ENCODE measurements around the gene ATG16L2. TPM values are rescaled to one million over a fixed set of nuclear protein-coding genes. Genes with fewer than 3 reads are reported as not detected.

Gene ATG16L2
- polyA plus RNA-seq, 1 donor from 2014 or later: 9.4 TPM

DNA sequence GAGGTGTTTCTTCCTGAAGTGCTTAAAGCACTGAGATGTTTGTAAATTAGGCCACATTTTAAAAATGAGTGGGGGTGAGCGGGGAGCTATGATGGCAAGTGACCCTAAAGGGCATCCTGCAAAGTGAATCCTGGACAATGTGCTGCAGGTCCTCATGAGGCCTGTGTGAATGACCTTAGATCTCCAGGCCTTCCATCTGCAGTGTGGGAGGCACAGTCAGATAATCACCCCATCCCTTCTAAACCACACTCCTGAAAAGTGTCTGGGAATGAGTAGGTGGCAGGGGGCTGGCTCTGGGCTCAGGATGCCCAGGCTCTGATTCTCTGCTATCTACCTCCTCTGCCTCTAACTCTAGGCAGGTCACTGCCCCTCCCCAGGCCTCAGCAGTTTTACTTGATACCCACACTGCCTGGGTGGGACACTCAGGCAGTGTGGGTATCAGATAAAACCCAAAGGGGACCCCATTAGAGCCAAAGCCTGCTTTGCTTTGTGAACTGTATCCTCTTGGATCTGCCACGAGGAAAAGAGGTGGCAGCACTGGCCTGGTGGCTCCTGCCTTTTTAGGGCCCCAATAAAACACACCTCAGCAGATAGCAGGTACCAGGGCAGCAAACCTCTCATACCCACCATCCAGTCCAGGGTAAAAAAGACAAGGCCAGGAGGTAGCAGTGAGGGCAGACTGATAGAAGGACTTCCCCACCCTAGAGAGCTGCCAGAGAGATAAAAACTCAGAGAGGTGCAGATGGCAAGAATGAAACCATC lies 30.9 kb upstream of the ATG16L2 start:
- H3K4me2 ChIP-seq (ENCODE audit: low read length): no peak overlapping the region
- H3K79me2 ChIP-seq (replicated peaks; ENCODE audit: insufficient read depth, low read length): no peaks in the 10 kb centered on the region
- no peaks in the 10 kb centered on the region for H3K9me3 ChIP-seq (ENCODE audit: low read length)
- H4K20me1 ChIP-seq (ENCODE audit: insufficient read depth): no peaks in the 10 kb centered on the region
- no peak overlapping the region for H2AFZ ChIP-seq (ENCODE audit: low read depth, low read length)
- TF ChIP-seq EP300 (conservative IDR thresholded peaks at IDR 0.05; ENCODE audit: poor library complexity, severe bottlenecking) (no peak), MXI1 (conservative IDR thresholded peaks at IDR 0.05; ENCODE audit: poor library complexity, severe bottlenecking) (no peak), POLR2AphosphoS5 (IDR thresholded peaks at IDR 0.05) (no peak), RAD21 (conservative IDR thresholded peaks at IDR 0.05) (no peak), EZH2 (IDR thresholded peaks at IDR 0.05; ENCODE audit: borderline replicate concordance, insufficient read depth, low read length, poor library complexity, severe bottlenecking) (no peak), SMC3 (conservative IDR thresholded peaks at IDR 0.05; ENCODE audit: poor library complexity) (no peak), TAF1 (IDR thresholded peaks at IDR 0.05; ENCODE audit: low read depth) (no peak)
- TF ChIP-seq, protein P1, sequence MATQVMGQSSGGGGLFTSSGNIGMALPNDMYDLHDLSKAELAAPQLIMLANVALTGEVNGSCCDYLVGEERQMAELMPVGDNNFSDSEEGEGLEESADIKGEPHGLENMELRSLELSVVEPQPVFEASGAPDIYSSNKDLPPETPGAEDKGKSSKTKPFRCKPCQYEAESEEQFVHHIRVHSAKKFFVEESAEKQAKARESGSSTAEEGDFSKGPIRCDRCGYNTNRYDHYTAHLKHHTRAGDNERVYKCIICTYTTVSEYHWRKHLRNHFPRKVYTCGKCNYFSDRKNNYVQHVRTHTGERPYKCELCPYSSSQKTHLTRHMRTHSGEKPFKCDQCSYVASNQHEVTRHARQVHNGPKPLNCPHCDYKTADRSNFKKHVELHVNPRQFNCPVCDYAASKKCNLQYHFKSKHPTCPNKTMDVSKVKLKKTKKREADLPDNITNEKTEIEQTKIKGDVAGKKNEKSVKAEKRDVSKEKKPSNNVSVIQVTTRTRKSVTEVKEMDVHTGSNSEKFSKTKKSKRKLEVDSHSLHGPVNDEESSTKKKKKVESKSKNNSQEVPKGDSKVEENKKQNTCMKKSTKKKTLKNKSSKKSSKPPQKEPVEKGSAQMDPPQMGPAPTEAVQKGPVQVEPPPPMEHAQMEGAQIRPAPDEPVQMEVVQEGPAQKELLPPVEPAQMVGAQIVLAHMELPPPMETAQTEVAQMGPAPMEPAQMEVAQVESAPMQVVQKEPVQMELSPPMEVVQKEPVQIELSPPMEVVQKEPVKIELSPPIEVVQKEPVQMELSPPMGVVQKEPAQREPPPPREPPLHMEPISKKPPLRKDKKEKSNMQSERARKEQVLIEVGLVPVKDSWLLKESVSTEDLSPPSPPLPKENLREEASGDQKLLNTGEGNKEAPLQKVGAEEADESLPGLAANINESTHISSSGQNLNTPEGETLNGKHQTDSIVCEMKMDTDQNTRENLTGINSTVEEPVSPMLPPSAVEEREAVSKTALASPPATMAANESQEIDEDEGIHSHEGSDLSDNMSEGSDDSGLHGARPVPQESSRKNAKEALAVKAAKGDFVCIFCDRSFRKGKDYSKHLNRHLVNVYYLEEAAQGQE (IDR thresholded peaks at IDR 0.05; ENCODE audit: borderline replicate concordance): no peak
- TF ChIP-seq, protein P2, sequence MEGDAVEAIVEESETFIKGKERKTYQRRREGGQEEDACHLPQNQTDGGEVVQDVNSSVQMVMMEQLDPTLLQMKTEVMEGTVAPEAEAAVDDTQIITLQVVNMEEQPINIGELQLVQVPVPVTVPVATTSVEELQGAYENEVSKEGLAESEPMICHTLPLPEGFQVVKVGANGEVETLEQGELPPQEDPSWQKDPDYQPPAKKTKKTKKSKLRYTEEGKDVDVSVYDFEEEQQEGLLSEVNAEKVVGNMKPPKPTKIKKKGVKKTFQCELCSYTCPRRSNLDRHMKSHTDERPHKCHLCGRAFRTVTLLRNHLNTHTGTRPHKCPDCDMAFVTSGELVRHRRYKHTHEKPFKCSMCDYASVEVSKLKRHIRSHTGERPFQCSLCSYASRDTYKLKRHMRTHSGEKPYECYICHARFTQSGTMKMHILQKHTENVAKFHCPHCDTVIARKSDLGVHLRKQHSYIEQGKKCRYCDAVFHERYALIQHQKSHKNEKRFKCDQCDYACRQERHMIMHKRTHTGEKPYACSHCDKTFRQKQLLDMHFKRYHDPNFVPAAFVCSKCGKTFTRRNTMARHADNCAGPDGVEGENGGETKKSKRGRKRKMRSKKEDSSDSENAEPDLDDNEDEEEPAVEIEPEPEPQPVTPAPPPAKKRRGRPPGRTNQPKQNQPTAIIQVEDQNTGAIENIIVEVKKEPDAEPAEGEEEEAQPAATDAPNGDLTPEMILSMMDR (IDR thresholded peaks at IDR 0.05; ENCODE audit: poor library complexity, severe bottlenecking): no peak
- peaks cover 5% of the 10 kb centered on the region for H3K27me3 ChIP-seq (ENCODE audit: insufficient read depth, low read depth, low read length)
- no peaks in the 10 kb centered on the region for H3K9me2 ChIP-seq (ENCODE audit: insufficient read depth, low read length)
- no peaks in the 10 kb centered on the region for H3F3A ChIP-seq (ENCODE audit: insufficient read depth, low read length, poor library complexity, severe bottlenecking)
- H3K4me3 ChIP-seq (ENCODE audit: low read length): no peak overlapping the region
- H3K36me3 ChIP-seq (ENCODE audit: insufficient read depth, low read length): no peaks in the 10 kb centered on the region
- H3K27ac ChIP-seq (ENCODE audit: low read length): no peak overlapping the region
- H3K9ac ChIP-seq (ENCODE audit: low read length): no peak overlapping the region

- Histone ChIP-seq H3F3A (ENCODE audit: insufficient read depth, low read length, poor library complexity, severe bottlenecking) (no peaks in the 10 kb centered on the region), H3K9ac (ENCODE audit: low read length) (no peak overlapping the region), H3K9me2 (ENCODE audit: insufficient read depth, low read length) (no peaks in the 10 kb centered on the region), H2AFZ (ENCODE audit: low read depth, low read length) (no peak overlapping the region), H3K27ac (ENCODE audit: low read length) (no peak overlapping the region), H3K4me3 (ENCODE audit: low read length) (no peak overlapping the region), H4K20me1 (ENCODE audit: insufficient read depth) (no peaks in the 10 kb centered on the region), H3K9me3 (ENCODE audit: low read length) (no peaks in the 10 kb centered on the region), H3K36me3 (ENCODE audit: insufficient read depth, low read length) (no peaks in the 10 kb centered on the region), H3K27me3 (ENCODE audit: insufficient read depth, low read depth, low read length) (peaks cover 5% of the 10 kb centered on the region), H3K79me2 (replicated peaks; ENCODE audit: insufficient read depth, low read length) (no peaks in the 10 kb centered on the region), H3K4me2 (ENCODE audit: low read length) (no peak overlapping the region)
- no peak for TF ChIP-seq EP300 (conservative IDR thresholded peaks at IDR 0.05; ENCODE audit: poor library complexity, severe bottlenecking)
- TF ChIP-seq, protein P1 (IDR thresholded peaks at IDR 0.05; ENCODE audit: borderline replicate concordance): no peak
- TF ChIP-seq EZH2 (IDR thresholded peaks at IDR 0.05; ENCODE audit: borderline replicate concordance, insufficient read depth, low read length, poor library complexity, severe bottlenecking): no peak
- no peak for TF ChIP-seq POLR2AphosphoS5 (IDR thresholded peaks at IDR 0.05)
- no peak for TF ChIP-seq TAF1 (IDR thresholded peaks at IDR 0.05; ENCODE audit: low read depth)
- no peak for TF ChIP-seq SMC3 (conservative IDR thresholded peaks at IDR 0.05; ENCODE audit: poor library complexity)
- no peak for TF ChIP-seq RAD21 (conservative IDR thresholded peaks at IDR 0.05)
- TF ChIP-seq MXI1 (conservative IDR thresholded peaks at IDR 0.05; ENCODE audit: poor library complexity, severe bottlenecking): no peak
- TF ChIP-seq, protein P2 (IDR thresholded peaks at IDR 0.05; ENCODE audit: poor library complexity, severe bottlenecking): no peak
Observed at GRCh38 chr11:72784662-72785061, 29.5 kb upstream of the ATG16L2 start.
